Lung (tissue), 12 donors: ENCODE measurements around the gene GPATCH1. TPM values are rescaled to one million over a fixed set of nuclear protein-coding genes. Genes with fewer than 3 reads are reported as not detected.

Experiments used
- ATAC-seq: fragments of 200-7000 bp; cut with Tn5 transposase; one replicate; pipeline ENCODE4 v1.9.1; 2020; ENCODE audit warnings: moderate number of reproducible peaks; ENCODE audit not compliant: insufficient read depth, low FRiP score
- DNase-seq, 3 donors: peaks; one replicate each; pipeline ENCODE4 v3.0.0-alpha.2; 2013 to 2017
- H3K27ac ChIP-seq, 2 donors: one replicate each; pipeline ENCODE4 v1.5.1; 2013; ENCODE audit warnings: mild to moderate bottlenecking in 2 of 2, moderate library complexity in 2 of 2, control low read depth in 1 of 2, inconsistent platforms in 1 of 2, low read depth in 1 of 2, low read length in 1 of 2
- H3K27me3 ChIP-seq, 3 donors: one replicate each; pipeline ENCODE4 v1.5.1; 2013; ENCODE audit warnings: low read length in 2 of 3; ENCODE audit not compliant: control insufficient read depth in 3 of 3, insufficient read depth in 3 of 3
- H3K36me3 ChIP-seq, 4 donors: one replicate each; pipeline ENCODE4 v1.5.1; 2013; ENCODE audit warnings: low read length in 4 of 4, mild to moderate bottlenecking in 1 of 4, moderate library complexity in 1 of 4; ENCODE audit not compliant: control insufficient read depth in 4 of 4, insufficient read depth in 4 of 4
- H3K4me1 ChIP-seq, 5 donors: one replicate each; pipeline ENCODE4 v1.5.1; 2013; ENCODE audit warnings: low read length in 5 of 5, mild to moderate bottlenecking in 2 of 5, moderate library complexity in 1 of 5; ENCODE audit not compliant: control insufficient read depth in 5 of 5, insufficient read depth in 5 of 5
- H3K4me3 ChIP-seq: one replicate; pipeline ENCODE4 v1.5.1; 2013; ENCODE audit warnings: mild to moderate bottlenecking, control low read depth, moderate library complexity
- H3K9ac ChIP-seq, 2 donors: one replicate each; pipeline ENCODE4 v1.5.1; 2013; ENCODE audit warnings: low read length in 2 of 2, control low read depth in 1 of 2; ENCODE audit not compliant: insufficient read depth in 1 of 2
- H3K9me3 ChIP-seq, 4 donors: one replicate each; pipeline ENCODE4 v1.5.1; 2013; ENCODE audit warnings: low read length in 3 of 4, mild to moderate bottlenecking in 1 of 4, moderate library complexity in 1 of 4; ENCODE audit not compliant: control insufficient read depth in 4 of 4, insufficient read depth in 3 of 4
- WGBS, 2 donors: extraction: QIAGEN DNeasy Blood & Tissue Kit; methylation state at CpG; one replicate each; pipeline ENCODE4 v1.1.7; 2013; 5-methylcytosine and 5-hydroxymethylcytosine counted together
- polyA plus RNA-seq, 2 donors: library from polyadenylated mRNA; stranded (reverse); fragments of 200-250 nt; gene quantifications; one replicate each; pipeline ENCODE4 v1.2.1, GENCODE V29; 2013
- total RNA-seq, 2 donors: library from RNA; depleted of rRNA in 1 of 2; stranded (reverse); fragments of >200 nt in 1 of 2; gene quantifications; one replicate each; pipeline ENCODE4 v1.2.1, GENCODE V29; 2014 to 2021
- TF ChIP-seq, protein P1 (sequence below): IDR thresholded peaks from 2 replicates; pipeline ENCODE4 v1.5.1; 2012; ENCODE audit warnings: mild to moderate bottlenecking; ENCODE audit errors: control extremely low read depth, extremely low read depth
- donor health status: control.
- donor health status: control.
- donor health status: Bipolar disorder and iron deficiency.
- donor health status: healthy.
- donor health status: DM: yes; HTN: yes; CAD: no.

The GPATCH1 gene
- total and polyA plus RNA-seq, 4 donors = 3.8 to 12.3 (median 6.0) TPM

GRCh38 chr19:33067121-33067520, 13.9 kb upstream of the GPATCH1 start:
- Histone ChIP-seq H3K9ac (no peak overlapping the region), H3K9me3 (no peaks in the 10 kb centered on the region), H3K4me1 (peaks cover 0 to 2% (median 0%) of the 10 kb centered on the region in 5 donors), H3K27ac (no peak overlapping the region), H3K36me3 (no peaks in the 10 kb centered on the region), H3K27me3 (peaks cover 0 to 13% (median 10%) of the 10 kb centered on the region in 3 donors), H3K4me3 (no peak overlapping the region)
- WGBS, 2 donors = 67 to 72% methylated on average over 8 of the region's 8 CpGs
- ATAC-seq (no peak), DNase-seq (no peak)
- TF ChIP-seq, protein P1, sequence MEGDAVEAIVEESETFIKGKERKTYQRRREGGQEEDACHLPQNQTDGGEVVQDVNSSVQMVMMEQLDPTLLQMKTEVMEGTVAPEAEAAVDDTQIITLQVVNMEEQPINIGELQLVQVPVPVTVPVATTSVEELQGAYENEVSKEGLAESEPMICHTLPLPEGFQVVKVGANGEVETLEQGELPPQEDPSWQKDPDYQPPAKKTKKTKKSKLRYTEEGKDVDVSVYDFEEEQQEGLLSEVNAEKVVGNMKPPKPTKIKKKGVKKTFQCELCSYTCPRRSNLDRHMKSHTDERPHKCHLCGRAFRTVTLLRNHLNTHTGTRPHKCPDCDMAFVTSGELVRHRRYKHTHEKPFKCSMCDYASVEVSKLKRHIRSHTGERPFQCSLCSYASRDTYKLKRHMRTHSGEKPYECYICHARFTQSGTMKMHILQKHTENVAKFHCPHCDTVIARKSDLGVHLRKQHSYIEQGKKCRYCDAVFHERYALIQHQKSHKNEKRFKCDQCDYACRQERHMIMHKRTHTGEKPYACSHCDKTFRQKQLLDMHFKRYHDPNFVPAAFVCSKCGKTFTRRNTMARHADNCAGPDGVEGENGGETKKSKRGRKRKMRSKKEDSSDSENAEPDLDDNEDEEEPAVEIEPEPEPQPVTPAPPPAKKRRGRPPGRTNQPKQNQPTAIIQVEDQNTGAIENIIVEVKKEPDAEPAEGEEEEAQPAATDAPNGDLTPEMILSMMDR = no peak

DNA sequence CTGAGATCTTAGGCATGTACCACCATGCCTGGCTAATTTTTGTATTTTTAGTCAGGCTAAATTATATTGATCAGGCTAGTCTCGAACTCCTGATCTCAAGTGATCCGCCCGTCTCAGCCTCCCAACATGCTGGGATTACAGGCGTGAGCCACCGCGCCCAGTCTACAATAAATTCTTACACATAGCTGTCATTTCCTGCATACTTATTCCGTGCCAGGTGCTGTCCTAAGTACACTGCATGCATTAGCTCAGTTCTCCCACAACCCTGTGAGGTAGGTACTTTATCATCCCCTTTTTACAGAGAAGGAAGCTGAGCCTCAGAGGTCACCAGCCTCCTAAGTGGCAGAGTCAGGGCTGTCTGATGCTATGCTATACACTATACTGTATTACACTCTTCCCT, 9.1 kb upstream of the GPATCH1 start:
- Histone ChIP-seq H3K9me3 (no peaks in the 10 kb centered on the region), H3K4me1 (no peaks in the 10 kb centered on the region), H3K27ac (no peak overlapping the region), H3K36me3 (no peaks in the 10 kb centered on the region), H3K4me3 (no peak overlapping the region), H3K27me3 (no peaks in the 10 kb centered on the region), H3K9ac (no peak overlapping the region)
- TF ChIP-seq, protein P1 = no peak
- DNase-seq (no peak), ATAC-seq (no peak)
- 74 to 83% methylated on average over 7 of the region's 7 CpGs for WGBS, 2 donors

DNA sequence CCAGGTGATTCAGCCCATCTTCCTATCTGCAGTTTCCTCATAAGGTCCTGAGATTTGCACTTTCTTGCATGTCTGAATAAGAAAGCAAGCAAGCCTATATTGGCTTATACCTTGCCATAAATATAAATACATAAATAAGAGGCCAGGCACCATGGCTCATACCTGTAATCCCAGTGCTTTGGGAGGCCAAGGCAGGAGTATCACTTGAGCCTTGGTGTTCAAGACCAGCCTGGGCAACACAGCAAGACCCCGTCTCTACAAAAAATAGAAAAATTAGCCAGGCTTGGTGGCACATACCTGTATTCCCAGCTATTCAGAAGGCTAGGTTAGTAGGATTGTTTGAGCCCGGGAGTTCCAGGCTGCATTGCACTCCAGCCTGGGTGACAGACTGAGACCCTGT, 5.5 kb upstream of the GPATCH1 start:
- DNase-seq = no peak
- WGBS, 2 donors = 89 to 94% methylated on average over 2 of the region's 2 CpGs
- no peaks in the 10 kb centered on the region for H3K36me3 ChIP-seq
- ATAC-seq = no peak
- H3K9me3 ChIP-seq = no peaks in the 10 kb centered on the region
- H3K4me3 ChIP-seq = no peak overlapping the region
- no peak overlapping the region for H3K9ac ChIP-seq
- no peak overlapping the region for H3K27ac ChIP-seq
- no peaks in the 10 kb centered on the region for H3K27me3 ChIP-seq
- TF ChIP-seq, protein P1 = no peak
- no peaks in the 10 kb centered on the region for H3K4me1 ChIP-seq

GRCh38 chr19:33085570-33086128, 4.7 kb downstream of the GPATCH1 start:
- ATAC-seq = no peak

More at GRCh38 chr19:33085570-33086128, 4.7 kb downstream of the GPATCH1 start:
- TF ChIP-seq, protein P1 = no peak
- H3K36me3 ChIP-seq = peaks cover 12 to 16% (median 15%) of the 10 kb centered on the region in 4 donors
- DNase-seq = no peak
- no peaks in the 10 kb centered on the region for H3K27me3 ChIP-seq
- no peak overlapping the region for H3K9ac ChIP-seq
- no peak overlapping the region for H3K27ac ChIP-seq
- WGBS, 2 donors = 96 to 98% methylated on average over 3 of the region's 3 CpGs
- peaks cover 0 to 9% (median 7%) of the 10 kb centered on the region in 5 donors for H3K4me1 ChIP-seq
- H3K4me3 ChIP-seq = no peak overlapping the region
- H3K9me3 ChIP-seq = no peaks in the 10 kb centered on the region
